ENCODE measurements around the gene CACNA1H.

- TF ChIP-seq CTCF (IDR thresholded peaks at IDR 0.05), result no peak
- no peak for TF ChIP-seq POLR2A (IDR thresholded peaks at IDR 0.05)
Observed at GRCh38 chr16:1245452-1246020, 92.6 kb downstream of the CACNA1H start.

Measured in uterus (tissue), 2 donors.